Activated naive CD8-positive, alpha-beta T cell treated with anti-CD3 and anti-CD28 coated beads, Interleukin-2, amount 10 ng/mL, durations not matched to agents 7 days and 5 days (primary cell): Measurements from ENCODE around the gene RXYLT1. TPM values are rescaled to one million over a fixed set of nuclear protein-coding genes. Genes with fewer than 3 reads are reported as not detected.
"Not testable (repeated sequence)": the region's sequence is repeated elsewhere in the genome, so short reads cannot be mapped to it uniquely, and the experiment has no call there.

Experiments
- ATAC-seq: fragments of 150-1000 bp; cut with Tn5 transposase; one replicate; pipeline ENCODE4 v1.10.0; 2021; ENCODE audit warnings: low read depth, moderate library complexity
- POLR2A ChIA-PET: fragments of 350-600 bp; sonication (Branson Sonifier 250); formaldehyde crosslinking; loops from one replicate; lab custom pipeline; 2021; ENCODE audit warnings: antibody characterized with exemption; lab: Charles Lee
- DNase-seq: peaks from one replicate; pipeline ENCODE4 v3.0.0; 2021
- H3K27ac Mint-ChIP-seq: one replicate; pipeline ENCODE4 v1.8.0; 2022; ENCODE audit warnings: mild to moderate bottlenecking, mixed read lengths
- H3K27me3 Mint-ChIP-seq: one replicate; pipeline ENCODE4 v1.8.0; 2022; ENCODE audit warnings: mild to moderate bottlenecking, moderate library complexity, mixed read lengths
- H3K36me3 Mint-ChIP-seq: one replicate; pipeline ENCODE4 v1.8.0; 2021; ENCODE audit warnings: mild to moderate bottlenecking, mixed read lengths
- H3K4me1 Mint-ChIP-seq: one replicate; pipeline ENCODE4 v1.8.0; 2021; ENCODE audit warnings: mixed read lengths
- H3K4me3 Mint-ChIP-seq: one replicate; pipeline ENCODE4 v1.8.0; 2022; ENCODE audit warnings: mild to moderate bottlenecking, moderate library complexity, mixed read lengths
- H3K9me3 Mint-ChIP-seq: one replicate; pipeline ENCODE4 v1.8.0; 2021; ENCODE audit warnings: mixed read lengths
- total RNA-seq, 2 experiments: library from RNA; stranded (reverse); gene quantifications; one replicate each; pipeline ENCODE4 v1.2.3, GENCODE V29; 2021

The RXYLT1 gene
- total RNA-seq, 2 experiments from 2014 or later, result 12.9 to 15.6 TPM

DNA sequence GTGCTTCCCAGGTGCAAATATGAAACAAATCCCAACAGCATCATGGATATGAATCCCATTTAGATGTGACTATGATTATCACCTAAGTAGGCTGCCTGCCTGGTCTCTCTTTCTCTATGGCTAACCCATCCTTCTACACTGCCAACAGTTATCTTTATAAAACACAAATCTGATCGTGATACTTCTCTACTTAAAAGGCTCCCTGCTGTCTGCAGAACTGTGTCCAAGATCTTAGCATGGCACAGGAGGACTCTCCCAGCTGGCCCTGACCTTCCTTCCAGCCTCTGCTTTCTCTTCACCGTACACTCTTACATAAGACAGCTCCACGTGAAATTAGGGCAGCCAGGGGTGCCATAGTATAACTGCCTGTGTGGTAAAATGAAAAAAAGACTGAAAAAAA is 61.3 kb downstream of the RXYLT1 start:
- H3K36me3 Mint-ChIP-seq, result no peaks in the 10 kb centered on the region
- H3K9me3 Mint-ChIP-seq, result no peaks in the 10 kb centered on the region
- H3K27me3 Mint-ChIP-seq, result peaks cover 33% of the 10 kb centered on the region
- ATAC-seq, result no peak
- POLR2A ChIA-PET, result no interaction called here
- H3K4me1 Mint-ChIP-seq, result peaks cover 5% of the 10 kb centered on the region
- H3K4me3 Mint-ChIP-seq, result no peak overlapping the region
- no peak overlapping the region for H3K27ac Mint-ChIP-seq
- no peak for DNase-seq

DNA sequence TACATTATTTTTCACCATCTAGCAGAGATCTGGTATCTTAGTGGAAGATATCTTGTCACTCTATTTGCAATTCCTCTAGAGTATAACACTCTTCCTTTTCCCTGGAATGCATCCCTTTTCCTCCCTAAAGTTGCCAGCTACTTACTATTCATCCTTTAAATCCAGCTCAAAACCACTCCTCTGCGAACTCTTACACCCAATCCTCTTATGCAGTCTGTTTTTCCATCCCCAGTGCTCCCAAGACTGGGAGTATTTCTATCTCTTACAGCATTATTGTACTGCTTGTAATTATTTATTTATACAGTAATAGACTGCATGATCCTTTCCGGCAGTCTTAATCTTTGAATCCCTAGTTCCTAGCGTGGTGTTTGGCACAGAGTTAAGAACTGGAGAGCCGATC is 61.9 kb downstream of the RXYLT1 start:
- Mint-ChIP-seq H3K4me3 (no peak overlapping the region), H3K9me3 (no peaks in the 10 kb centered on the region), H3K36me3 (no peaks in the 10 kb centered on the region), H3K27me3 (peaks cover 32% of the 10 kb centered on the region), H3K4me1 (peaks cover 5% of the 10 kb centered on the region), H3K27ac (no peak overlapping the region)
- POLR2A ChIA-PET, result no interaction called here
- ATAC-seq (no peak), DNase-seq (no peak)

DNA sequence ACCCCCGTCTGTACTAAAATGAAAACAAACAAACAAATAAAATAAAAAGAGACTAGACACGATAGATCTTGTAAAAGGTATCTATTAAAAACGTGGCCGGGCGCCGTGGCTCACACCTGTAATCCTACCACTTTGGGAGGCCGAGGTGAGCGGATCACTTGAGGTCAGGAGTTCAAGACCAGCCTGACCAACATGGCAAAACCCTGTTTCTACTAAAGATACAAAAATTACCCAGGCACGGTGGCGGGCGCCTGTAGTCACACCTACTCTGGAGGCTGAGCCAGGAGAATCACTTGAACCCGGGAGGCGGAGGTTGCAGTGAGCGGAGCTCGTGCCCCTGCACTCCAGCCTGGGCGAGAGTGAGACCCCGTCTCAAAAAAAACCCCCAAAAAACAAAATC is 63.0 kb downstream of the RXYLT1 start:
- H3K9me3 Mint-ChIP-seq, H3K27ac Mint-ChIP-seq, H3K4me1 Mint-ChIP-seq, DNase-seq, ATAC-seq, H3K36me3 Mint-ChIP-seq, POLR2A ChIA-PET: not testable (repeated sequence)
- peaks cover 33% of the 10 kb centered on the region for H3K27me3 Mint-ChIP-seq
- peak overlapping the region; percentile 62 for H3K4me3 Mint-ChIP-seq

DNA sequence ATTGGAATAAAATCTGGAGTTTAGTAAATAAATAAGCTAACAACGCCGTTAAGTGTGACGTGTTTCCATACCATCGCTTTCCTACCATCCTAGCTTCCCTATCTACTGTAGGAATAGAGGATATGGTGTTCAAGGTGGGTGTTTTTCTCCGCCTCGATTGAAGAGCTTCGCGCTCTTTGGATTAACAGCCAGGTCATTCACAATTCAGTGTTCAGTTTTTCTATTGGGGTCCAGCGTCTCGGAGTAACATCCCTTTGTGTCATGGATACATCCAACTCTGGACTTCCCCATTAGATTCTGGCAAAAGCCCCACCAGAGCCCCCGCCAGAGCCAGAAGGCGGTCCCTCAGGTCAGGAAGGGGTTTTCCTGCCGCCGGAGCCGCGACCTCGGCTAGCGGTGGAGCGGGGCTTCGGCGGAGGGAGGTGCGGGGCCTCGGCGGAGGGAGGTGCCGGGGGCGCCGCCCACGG is 63.6 kb downstream of the RXYLT1 start:
- ATAC-seq, result no peak
- POLR2A ChIA-PET, result no interaction called here
- no peaks in the 10 kb centered on the region for H3K36me3 Mint-ChIP-seq
- no peak for DNase-seq
- no peak overlapping the region for H3K27ac Mint-ChIP-seq
- H3K9me3 Mint-ChIP-seq, result no peaks in the 10 kb centered on the region
- H3K4me3 Mint-ChIP-seq, result peak overlapping the region; percentile 62
- H3K27me3 Mint-ChIP-seq, result peaks cover 38% of the 10 kb centered on the region
- peaks cover 5% of the 10 kb centered on the region for H3K4me1 Mint-ChIP-seq

DNA sequence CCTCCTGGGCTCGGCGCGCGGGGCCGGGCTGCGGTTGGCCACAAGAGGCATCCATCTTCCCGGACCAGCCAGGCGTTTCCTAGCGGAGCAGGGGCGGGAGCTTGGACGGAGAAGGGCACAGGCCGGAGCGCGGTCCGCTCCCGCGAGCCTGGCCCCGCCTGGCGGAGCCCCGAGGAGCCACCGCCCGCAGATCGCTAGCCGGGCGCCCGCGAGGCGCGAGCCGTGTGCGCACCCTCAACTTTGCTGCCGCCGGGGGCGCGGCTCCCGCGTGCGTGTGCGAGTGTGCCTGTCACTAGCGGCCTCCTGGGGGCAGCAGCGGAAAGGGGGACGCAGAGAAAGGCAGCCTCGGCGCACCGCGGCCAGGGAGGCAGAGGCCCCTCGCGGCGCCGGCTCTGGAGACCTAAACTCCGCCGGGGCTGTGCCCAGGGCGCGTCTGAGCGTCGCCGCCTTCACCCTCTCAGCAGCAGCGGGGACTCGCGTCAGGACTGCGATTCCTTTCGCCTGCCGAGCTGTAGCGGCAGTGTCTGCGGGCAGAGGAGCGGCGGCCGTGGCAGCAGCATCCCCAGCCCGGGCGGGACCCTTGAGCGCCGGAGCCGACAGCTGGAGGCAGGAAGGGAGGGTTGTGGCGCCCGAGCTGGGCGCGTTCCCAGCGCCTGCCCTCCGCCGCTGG is 64.1 kb downstream of the RXYLT1 start:
- no peak overlapping the region for H3K27ac Mint-ChIP-seq
- DNase-seq (peak; percentile 86), ATAC-seq (peak; percentile 97)
- POLR2A ChIA-PET, result no interaction called here
- H3K9me3 Mint-ChIP-seq, result no peaks in the 10 kb centered on the region
- H3K4me1 Mint-ChIP-seq, result peaks cover 5% of the 10 kb centered on the region
- no peaks in the 10 kb centered on the region for H3K36me3 Mint-ChIP-seq
- peaks cover 43% of the 10 kb centered on the region for H3K27me3 Mint-ChIP-seq
- peak overlapping the region; percentile 58 for H3K4me3 Mint-ChIP-seq

DNA sequence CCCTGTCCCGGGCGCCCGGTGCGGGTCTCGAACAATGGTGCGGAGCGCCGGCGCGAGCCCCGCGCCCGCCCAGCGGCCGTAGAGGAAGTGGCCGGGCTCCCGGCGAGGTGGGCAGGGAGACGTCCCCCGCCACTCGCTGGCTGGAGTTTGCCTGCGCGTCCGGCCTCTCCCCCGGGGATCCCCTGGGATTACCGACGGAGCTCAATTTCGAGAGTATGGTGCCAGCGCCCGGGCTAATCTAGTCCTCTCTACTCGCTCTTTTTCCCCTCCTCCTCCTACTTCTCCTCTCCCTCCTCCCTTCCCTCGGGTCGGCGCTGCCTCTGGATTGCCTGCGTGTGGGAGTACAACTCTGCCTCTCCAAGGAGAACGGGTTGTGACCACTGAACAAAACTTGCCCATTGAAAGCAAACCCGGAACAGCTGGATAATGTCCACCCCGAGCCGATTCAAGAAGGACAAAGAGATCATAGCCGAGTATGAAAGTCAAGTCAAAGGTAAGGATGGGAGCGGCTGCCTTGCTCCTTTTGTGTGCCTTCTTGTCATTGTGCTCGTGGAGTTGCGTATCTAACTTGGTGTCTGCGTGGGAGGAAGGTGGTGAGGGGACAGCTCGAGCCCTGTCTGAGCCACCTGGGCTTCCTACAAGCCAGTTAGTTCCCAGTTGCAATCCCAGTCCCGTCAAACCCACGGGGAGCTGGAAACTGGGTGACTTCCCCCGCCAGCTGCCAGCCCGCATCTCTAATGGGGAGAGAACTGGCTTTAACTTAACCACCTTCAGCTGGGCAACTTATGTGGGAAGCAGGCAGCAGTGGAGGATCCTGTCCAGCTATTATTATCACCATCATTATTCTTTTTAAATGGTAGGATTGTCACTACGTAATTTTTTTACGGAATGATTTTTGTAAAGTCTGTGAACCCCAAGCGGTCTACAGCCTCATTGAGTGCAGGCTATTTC is 65.0 kb downstream of the RXYLT1 start, which contains the start of gene SRGAP1:
SRGAP1 (plus strand) TSS at position 310 of the 951 bp plus-strand sequence; CDS start at position 427, 117 bp downstream.
- DNase-seq (no peak), ATAC-seq (no peak)
- Mint-ChIP-seq H3K4me3 (peak within 1 kb of the TSS; percentile 93), H3K27me3 (peaks cover 44% of the 10 kb centered on the region), H3K27ac (no peak within 1 kb of the TSS), H3K36me3 (no peaks in the 10 kb centered on the region), H3K9me3 (no peaks in the 10 kb centered on the region), H3K4me1 (peaks cover 5% of the 10 kb centered on the region)
- POLR2A ChIA-PET, result no interaction called here

DNA sequence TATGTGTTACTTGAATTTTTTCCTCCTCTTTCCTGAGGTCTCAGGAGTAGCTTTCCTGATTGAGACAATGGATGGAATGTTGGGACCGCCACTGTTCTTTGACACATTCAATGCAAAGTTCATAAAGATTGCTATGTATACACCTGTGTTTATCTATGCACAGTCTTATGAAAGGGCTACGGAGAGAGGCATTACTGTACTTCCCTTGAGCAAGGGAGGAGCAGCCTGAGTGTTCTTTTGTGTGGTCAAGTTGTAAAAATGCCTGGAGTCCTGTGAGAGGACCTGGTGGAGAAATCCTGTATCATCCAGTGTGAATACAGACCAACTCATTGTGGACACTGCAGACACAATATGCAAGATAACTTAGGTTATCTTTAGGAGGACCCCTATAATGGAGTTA is 66.0 kb downstream of the RXYLT1 start:
- peaks cover 5% of the 10 kb centered on the region for H3K4me1 Mint-ChIP-seq
- H3K9me3 Mint-ChIP-seq, result no peaks in the 10 kb centered on the region
- no peak for ATAC-seq
- no peak for DNase-seq
- peaks cover 44% of the 10 kb centered on the region for H3K27me3 Mint-ChIP-seq
- POLR2A ChIA-PET, result no interaction called here
- no peak overlapping the region for H3K4me3 Mint-ChIP-seq
- no peaks in the 10 kb centered on the region for H3K36me3 Mint-ChIP-seq
- H3K27ac Mint-ChIP-seq, result no peak overlapping the region

- Mint-ChIP-seq H3K9me3 (no peaks in the 10 kb centered on the region), H3K27ac (no peak overlapping the region), H3K4me1 (peaks cover 5% of the 10 kb centered on the region), H3K27me3 (peaks cover 41% of the 10 kb centered on the region), H3K36me3 (no peaks in the 10 kb centered on the region), H3K4me3 (no peak overlapping the region)
- DNase-seq (no peak), ATAC-seq (no peak)
- POLR2A ChIA-PET, result no interaction called here
Observed at GRCh38 chr12:63846238-63846967, 66.7 kb downstream of the RXYLT1 start.

DNA sequence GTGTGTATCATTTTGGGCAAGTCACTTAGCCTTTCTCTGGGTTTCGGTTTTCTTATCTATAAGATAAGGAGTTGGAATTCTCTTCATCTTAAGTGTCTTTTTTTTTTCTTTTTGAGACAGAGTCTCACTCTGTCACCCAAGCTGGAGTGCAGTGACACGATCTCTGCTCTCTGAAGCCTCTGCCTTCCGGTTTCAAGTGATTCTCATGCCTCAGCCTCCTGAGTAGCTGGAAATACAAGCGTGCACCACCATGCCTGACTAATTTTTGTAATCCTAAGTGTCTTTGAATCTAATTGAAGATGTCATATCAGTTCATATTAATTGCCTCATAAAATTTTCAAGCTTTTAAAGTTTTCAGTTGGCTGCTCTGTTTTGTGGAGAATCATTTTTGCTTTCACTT is 68.7 kb downstream of the RXYLT1 start:
- Mint-ChIP-seq H3K4me3 (no peak overlapping the region), H3K36me3 (no peaks in the 10 kb centered on the region), H3K27ac (no peak overlapping the region), H3K4me1 (peaks cover 5% of the 10 kb centered on the region), H3K9me3 (no peaks in the 10 kb centered on the region), H3K27me3 (peaks cover 37% of the 10 kb centered on the region)
- ATAC-seq (no peak), DNase-seq (no peak)
- POLR2A ChIA-PET, result no interaction called here

GRCh38 chr12:63849106-63849620 is 69.5 kb downstream of the RXYLT1 start:
- Mint-ChIP-seq H3K36me3 (no peaks in the 10 kb centered on the region), H3K4me3 (no peak overlapping the region), H3K9me3 (no peaks in the 10 kb centered on the region), H3K4me1 (peaks cover 5% of the 10 kb centered on the region), H3K27me3 (peaks cover 39% of the 10 kb centered on the region), H3K27ac (no peak overlapping the region)
- ATAC-seq (no peak), DNase-seq (no peak)
- POLR2A ChIA-PET, result interaction anchor here (0.6 kb wide), 1 partner anchor 637 kb away, joined by 4 read pairs; no protein-coding TSS in a partner anchor

GRCh38 chr12:63849641-63850040 is 69.9 kb downstream of the RXYLT1 start:
- Mint-ChIP-seq H3K9me3 (no peaks in the 10 kb centered on the region), H3K27ac (no peak overlapping the region), H3K27me3 (peaks cover 37% of the 10 kb centered on the region), H3K36me3 (no peaks in the 10 kb centered on the region), H3K4me3 (no peak overlapping the region), H3K4me1 (peaks cover 3% of the 10 kb centered on the region)
- POLR2A ChIA-PET, result interaction anchor here (0.6 kb wide), 1 partner anchor 636 kb away, joined by 4 read pairs; no protein-coding TSS in a partner anchor
- no peak for DNase-seq
- no peak for ATAC-seq

DNA sequence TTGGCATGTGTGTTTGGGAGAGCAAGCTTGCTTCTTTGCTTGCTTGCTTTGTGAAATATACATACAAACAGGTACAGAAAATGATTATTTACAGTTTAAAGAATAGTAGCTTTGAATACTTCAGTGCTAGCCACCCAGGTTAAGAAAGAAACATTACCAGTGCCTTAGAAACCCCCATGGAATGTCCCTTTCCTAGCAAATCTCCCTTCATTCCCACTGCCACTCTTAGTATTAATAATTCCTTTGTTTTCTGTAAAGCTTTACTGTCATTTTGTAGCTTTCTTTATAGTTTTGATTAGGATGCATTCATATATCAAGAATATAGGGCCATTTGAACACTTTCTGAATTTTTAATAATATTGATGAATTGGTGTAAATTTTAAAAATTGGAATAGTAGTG is 74.3 kb downstream of the RXYLT1 start:
- DNase-seq (no peak), ATAC-seq (no peak)
- POLR2A ChIA-PET, result no interaction called here
- H3K4me3 Mint-ChIP-seq, result no peak overlapping the region
- no peaks in the 10 kb centered on the region for H3K9me3 Mint-ChIP-seq
- H3K27ac Mint-ChIP-seq, result no peak overlapping the region
- H3K4me1 Mint-ChIP-seq, result no peaks in the 10 kb centered on the region
- H3K27me3 Mint-ChIP-seq, result peaks cover 11% of the 10 kb centered on the region
- no peaks in the 10 kb centered on the region for H3K36me3 Mint-ChIP-seq

DNA sequence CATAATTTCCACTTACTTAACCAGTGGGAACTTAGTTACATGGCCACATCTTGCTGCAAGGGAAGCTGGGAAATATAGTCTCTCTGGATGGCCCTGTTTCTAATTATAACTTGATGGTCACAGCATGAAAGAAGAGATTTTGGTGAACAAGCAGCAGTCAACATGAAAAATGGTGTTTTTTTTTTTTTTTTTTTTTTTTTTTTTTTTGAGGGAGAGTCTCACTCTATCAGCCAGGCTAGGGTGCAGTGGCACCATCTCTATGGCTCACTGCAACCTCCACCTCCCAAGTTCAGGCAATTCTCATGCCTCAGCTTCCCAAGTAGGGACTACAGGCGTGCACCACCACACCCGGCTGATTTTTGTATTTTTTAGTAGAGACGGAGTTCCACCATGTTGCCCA is 75.6 kb downstream of the RXYLT1 start:
- no peak overlapping the region for H3K4me3 Mint-ChIP-seq
- DNase-seq (no peak), ATAC-seq (no peak)
- peaks cover 9% of the 10 kb centered on the region for H3K27me3 Mint-ChIP-seq
- POLR2A ChIA-PET, result interaction anchor here (0.6 kb wide), 1 partner anchor 1865 kb away, joined by 3 read pairs; no protein-coding TSS in a partner anchor
- no peaks in the 10 kb centered on the region for H3K9me3 Mint-ChIP-seq
- no peaks in the 10 kb centered on the region for H3K4me1 Mint-ChIP-seq
- no peak overlapping the region for H3K27ac Mint-ChIP-seq
- no peaks in the 10 kb centered on the region for H3K36me3 Mint-ChIP-seq
